ENCODE results near the gene TRAF5.
"Not testable (repeated sequence)": the region's sequence is repeated elsewhere in the genome, so short reads cannot be mapped to it uniquely, and the experiment has no call there.

The TRAF5 gene

DNA sequence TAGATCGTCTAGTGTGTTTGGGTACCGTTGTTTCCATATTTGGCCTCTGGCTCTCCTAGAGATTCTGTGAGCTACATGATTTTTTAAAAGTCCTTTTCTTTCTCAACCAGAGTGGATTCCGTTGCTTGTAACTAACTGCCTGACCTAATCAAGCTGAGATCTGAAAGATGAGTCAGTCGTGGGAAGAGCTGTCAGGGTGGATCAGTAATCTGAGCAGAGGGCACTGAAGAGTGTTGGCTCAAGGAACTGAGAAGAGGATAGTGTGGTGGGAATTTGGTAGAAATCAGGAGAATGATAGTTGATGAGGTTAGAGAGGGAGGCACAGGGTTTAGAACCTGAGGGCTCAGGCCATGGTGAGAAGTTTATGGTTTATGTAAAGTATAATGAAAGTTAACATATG lies 52.2 kb downstream of the TRAF5 start:
- no peak for DNase-seq (ENCODE audit: low spot score)

- no peak for DNase-seq (ENCODE audit: low spot score)
Measured at GRCh38 chr1:211379446-211379845, 52.8 kb downstream of the TRAF5 start.

DNA sequence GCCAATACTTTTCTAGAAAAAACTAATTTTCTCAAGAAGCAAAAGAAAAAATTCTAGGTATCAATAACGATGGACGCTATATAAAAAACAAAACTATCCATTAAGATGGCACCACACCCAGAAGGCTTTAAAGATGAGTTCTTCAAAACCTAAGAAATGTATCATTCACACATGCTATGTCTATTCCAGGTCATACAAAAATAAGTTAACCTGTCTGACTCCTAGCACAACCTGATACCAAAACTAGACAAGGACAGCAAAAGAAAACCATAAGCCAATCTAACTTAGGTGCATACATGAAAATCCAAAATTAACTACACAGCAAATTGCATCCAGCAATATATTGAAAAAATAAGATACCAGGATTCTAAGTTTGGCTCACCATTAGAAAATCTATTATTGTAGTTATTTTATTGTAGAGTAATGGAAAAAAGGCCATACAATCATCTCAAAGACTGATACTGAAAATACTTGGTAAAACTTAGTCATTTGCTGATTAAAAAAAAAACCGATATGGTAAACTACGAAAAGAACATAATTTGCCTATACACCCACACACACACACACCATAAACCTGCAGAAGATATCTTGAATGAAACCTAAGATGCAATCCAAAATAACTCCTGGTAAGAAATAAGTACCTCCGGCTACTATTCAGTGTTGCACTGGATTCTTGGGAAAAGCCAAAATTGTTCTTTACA lies 55.0 kb downstream of the TRAF5 start:
- DNase-seq (ENCODE audit: low spot score), result no peak

- peak; percentile 23 for DNase-seq (ENCODE audit: low spot score)
Measured at GRCh38 chr1:211382182-211382713, 55.6 kb downstream of the TRAF5 start.

DNA sequence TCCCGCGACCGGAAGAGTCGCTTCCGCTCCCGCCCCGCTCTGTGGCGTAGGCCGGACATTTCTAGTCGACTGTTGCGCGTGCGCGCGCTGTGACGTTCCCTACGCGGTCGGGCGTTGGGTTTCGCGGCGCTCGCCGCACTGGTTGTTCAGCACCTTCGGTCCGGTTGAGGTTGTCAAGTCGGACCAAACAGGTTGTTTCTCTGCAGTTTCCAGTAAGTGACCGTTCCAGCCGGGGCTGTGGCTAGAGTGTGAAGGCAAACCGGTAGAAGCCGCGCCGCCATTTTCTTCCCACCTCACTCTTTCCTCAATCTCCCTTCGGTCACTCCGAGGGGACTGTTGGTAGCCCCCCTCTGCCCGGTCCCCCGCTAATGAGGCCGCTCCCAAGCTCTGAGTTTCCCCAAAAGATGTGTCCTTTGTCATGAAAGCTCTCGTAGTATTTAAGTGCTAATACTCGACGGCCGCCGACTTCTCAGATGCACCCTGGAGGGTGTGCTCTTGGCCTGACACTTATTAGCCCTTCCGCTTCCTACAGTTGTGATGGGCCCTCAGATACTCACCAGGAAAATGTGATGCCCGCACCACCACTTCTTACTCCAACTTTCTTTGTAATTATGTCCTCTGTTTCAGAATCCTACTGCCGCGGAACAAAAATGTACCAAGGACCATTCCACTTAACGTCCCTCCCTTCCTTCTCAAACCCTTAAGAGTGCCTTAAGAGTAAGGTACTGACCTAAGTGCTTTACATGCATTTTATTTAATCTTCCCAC lies 56.3 kb downstream of the TRAF5 start:
- peak; percentile 96 for DNase-seq (ENCODE audit: low spot score)

DNA sequence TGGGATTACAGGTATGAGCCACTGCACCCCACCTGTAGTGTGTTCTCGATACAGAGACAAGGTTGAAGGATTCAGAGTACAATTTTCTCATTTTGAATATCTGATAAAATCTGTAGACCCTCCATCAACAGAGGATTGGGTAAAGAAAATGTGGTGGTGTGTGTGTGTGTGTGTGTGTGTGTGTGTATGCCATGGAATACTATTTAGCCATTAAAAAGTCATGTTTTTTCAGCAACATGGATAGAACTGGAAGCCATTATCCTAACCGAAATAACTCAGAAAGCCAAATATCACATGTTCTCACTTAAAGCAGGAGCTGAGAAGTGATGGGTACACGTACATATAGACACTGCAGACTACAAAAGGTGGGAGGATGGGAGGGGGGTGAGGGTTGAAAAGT lies 57.9 kb downstream of the TRAF5 start:
- no peak for DNase-seq (ENCODE audit: low spot score)

- DNase-seq (ENCODE audit: low spot score), result no peak
Measured at GRCh38 chr1:211386921-211387320, 60.3 kb downstream of the TRAF5 start.

DNA sequence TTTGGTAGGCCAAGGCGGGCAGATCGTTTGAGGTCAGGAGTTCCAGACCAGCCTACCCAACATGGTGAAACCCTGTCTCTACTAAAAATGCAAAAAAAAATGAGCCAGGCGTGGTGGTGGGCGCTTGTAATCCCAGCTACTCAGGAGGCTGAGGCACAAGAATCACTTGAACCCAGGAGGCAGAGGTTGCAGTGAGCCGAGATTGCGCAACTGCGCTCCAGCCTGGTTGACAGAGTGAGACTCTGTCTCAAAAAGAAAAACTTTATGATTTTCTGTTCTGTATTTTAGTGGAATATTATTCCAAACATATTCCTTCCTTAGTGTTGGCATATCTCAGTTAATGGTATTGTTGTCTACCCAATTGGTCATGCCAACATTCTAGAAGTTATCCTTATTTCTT lies 64.2 kb downstream of the TRAF5 start:
- not testable (repeated sequence) for DNase-seq (ENCODE audit: low spot score)

DNA sequence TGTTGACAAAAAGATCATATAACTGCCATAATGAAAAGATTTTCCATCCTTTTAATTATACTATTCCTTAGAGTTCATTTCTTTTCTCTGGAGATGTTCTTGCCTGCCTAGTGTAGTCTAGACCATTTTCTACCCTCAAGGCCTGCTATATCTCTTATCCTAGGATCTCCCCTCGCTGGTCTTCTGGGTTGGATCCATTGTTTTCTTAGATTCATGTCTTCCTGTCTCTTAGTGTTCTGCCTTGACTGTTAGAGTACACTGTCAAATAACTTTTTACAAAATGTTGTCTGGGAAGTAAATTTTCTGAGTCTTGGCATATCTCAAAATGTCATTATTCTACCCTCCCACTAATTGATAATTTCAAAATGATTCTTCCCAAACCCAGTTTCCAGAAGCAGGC lies 66.6 kb downstream of the TRAF5 start:
- no peak for DNase-seq (ENCODE audit: low spot score)

- not testable (repeated sequence) for DNase-seq (ENCODE audit: low spot score)
Measured at GRCh38 chr1:211398266-211398930, 71.8 kb downstream of the TRAF5 start.

DNA sequence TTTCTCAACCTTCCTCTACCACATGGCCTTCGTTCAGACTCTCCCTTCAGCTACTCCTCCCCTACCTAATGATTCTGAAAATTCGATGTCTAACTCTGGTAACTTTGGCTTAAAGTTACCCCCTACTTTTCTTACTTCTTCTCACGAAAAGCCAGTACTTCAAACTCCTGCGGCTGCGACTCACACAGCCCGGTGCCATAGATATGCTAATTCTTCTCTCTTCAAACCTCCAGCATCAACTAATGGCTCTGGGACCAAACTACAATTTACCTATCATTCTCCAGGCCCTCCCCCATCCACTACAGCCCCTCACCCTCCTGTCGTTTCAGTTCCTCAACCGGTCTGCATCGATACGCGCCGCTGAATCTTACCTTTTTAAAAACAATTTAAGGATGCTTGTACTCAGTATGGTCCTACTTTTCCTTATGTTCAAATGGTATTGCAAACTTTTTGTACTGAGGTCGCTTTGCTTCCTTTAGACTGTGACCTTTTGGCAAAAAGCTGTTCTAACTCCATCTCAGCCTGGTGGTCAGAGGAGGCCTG lies 73.3 kb downstream of the TRAF5 start:
- not testable (repeated sequence) for DNase-seq (ENCODE audit: low spot score)

- DNase-seq (ENCODE audit: low spot score), result not testable (repeated sequence)
Measured at GRCh38 chr1:211401751-211402150, 75.1 kb downstream of the TRAF5 start.

DNA sequence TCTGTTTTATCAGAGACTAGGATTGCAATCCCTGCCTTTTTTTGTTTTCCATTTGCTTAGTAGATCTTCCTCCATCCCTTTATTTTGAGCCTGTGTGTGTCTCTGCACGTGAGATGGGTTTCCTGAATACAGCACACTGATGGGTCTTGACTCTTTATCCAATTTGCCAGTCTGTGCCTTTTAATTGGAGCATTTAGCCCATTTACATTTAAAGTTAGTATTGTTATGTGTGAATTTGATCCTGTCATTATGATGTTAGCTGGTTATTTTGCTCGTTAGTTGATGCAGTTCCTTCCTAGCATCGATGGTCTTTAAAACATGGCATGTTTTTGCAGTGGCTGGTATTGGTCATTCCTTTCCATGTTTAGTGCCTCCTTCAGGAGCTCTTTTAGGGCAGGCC lies 79.5 kb downstream of the TRAF5 start:
- not testable (repeated sequence) for DNase-seq (ENCODE audit: low spot score)

DNA sequence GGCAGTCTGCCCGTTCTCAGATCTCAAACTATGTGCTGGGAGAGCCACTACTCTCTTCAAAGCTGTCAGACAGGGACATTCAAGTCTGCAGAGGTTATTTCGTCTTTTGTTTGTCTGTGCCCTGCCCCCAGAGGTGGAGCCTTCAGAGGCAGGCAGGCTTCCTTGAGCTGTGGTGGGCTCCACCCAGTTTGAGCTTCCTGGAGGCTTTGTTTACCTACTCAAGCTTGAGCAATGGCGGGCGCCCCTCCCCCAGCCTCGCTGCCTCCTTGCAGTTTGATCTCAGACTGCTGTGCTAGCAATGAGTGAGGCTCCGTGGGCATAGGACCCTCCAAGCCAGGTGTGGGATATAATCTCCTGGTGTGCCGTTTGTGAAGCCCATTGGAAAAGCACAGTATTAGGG lies 81.1 kb downstream of the TRAF5 start:
- DNase-seq (ENCODE audit: low spot score), result not testable (repeated sequence)

DNA sequence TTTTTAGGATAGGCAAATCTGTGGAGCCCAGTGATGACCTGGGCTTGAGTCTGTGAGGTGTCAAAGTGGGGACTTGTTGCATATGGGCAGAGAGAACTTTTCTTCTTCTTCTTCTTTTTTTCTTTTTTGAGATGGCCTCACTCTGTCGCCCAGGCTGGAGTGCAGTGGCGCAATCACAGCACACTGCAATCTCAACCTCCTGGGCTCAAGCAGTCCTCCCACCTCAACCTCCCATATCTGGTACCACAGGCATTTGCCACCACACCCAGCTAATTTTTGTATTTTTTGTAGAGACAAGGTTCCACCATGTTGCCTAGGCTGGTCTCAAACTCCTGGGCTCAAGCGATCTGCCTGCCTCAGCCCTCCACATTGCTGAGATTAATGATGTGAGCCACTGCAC lies 85.0 kb downstream of the TRAF5 start:
- no peak for DNase-seq (ENCODE audit: low spot score)

- no peak for DNase-seq (ENCODE audit: low spot score)
Measured at GRCh38 chr1:211415700-211416099, 89.1 kb downstream of the TRAF5 start.

GRCh38 chr1:211416246-211416627 lies 89.6 kb downstream of the TRAF5 start:
- peak; percentile 2 for DNase-seq (ENCODE audit: low spot score)

GRCh38 chr1:211416628-211417323 lies 90.1 kb downstream of the TRAF5 start:
- DNase-seq (ENCODE audit: low spot score), result peak; percentile 12

DNA sequence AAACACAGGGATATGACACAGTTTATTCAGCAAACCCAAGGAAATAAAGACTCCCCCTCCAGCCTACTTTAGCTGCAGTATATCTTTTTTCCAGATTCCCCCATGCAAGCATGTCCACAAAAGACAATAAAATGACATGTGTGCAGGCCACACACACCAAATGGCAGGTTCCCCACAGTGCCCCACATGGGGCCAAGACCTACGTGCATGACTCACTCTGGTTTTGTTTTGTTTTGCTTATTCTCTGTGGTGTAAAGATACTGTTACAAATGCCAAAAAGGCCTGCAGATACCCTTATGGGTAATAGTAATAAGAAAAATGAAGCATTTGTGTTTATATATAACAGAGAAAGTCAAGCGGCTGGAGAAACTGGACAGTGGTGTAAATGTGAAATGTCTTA lies 93.8 kb downstream of the TRAF5 start:
- DNase-seq (ENCODE audit: low spot score), result no peak

- no peak for DNase-seq (ENCODE audit: low spot score)
Measured at GRCh38 chr1:211420845-211421454, 94.3 kb downstream of the TRAF5 start.

- DNase-seq (ENCODE audit: low spot score), result no peak
Measured at GRCh38 chr1:211424018-211424417, 97.4 kb downstream of the TRAF5 start.

Data from pons (tissue), 1 donor.